ENCODE data around the gene GLT1D1.
"Not testable (repeated sequence)": the region's sequence is repeated elsewhere in the genome, so short reads cannot be mapped to it uniquely, and the experiment has no call there.

The GLT1D1 gene

GRCh38 chr12:128823916-128824839, 29.1 kb upstream of the GLT1D1 start, which contains the start of gene SLC15A4:
Gene SLC15A4, minus strand, starts transcription at chr12:128823958. Its CDS starts 15 bp downstream, at chr12:128823943.
- H3K4me2 ChIP-seq (ENCODE audit: low read length), result peak within 1 kb of the TSS; percentile 94
- H3K36me3 ChIP-seq (ENCODE audit: insufficient read depth, low read length), result peaks cover 11% of the 10 kb centered on the region
- no peaks in the 10 kb centered on the region for H3K9me3 ChIP-seq (replicated peaks; ENCODE audit: low read length)
- H3K9ac ChIP-seq (ENCODE audit: low read depth, low read length), result peak within 1 kb of the TSS; percentile 94
- no peaks in the 10 kb centered on the region for H3K27me3 ChIP-seq (ENCODE audit: control insufficient read depth, insufficient read depth, low read length)
- H3K4me3 ChIP-seq (ENCODE audit: low read length), result peak within 1 kb of the TSS; percentile 93
- peaks cover 37% of the 10 kb centered on the region for H3K4me1 ChIP-seq (ENCODE audit: control insufficient read depth, insufficient read depth, low read length)

- no peaks in the 10 kb centered on the region for H3K27me3 ChIP-seq (ENCODE audit: control insufficient read depth, insufficient read depth, low read length)
These were observed 27.4 kb upstream of the GLT1D1 start for GRCh38 chr12:128825835-128826234.

GRCh38 chr12:128827724-128828123, 25.6 kb upstream of the GLT1D1 start:
- no peaks in the 10 kb centered on the region for H3K36me3 ChIP-seq (ENCODE audit: insufficient read depth, low read length)
- peaks cover 14% of the 10 kb centered on the region for H3K4me1 ChIP-seq (ENCODE audit: control insufficient read depth, insufficient read depth, low read length)
- no peaks in the 10 kb centered on the region for H3K27me3 ChIP-seq (ENCODE audit: control insufficient read depth, insufficient read depth, low read length)
- H3K4me2 ChIP-seq (ENCODE audit: low read length), result no peak overlapping the region
- no peaks in the 10 kb centered on the region for H3K9me3 ChIP-seq (replicated peaks; ENCODE audit: low read length)
- no peak overlapping the region for H3K4me3 ChIP-seq (ENCODE audit: low read length)
- H3K9ac ChIP-seq (ENCODE audit: low read depth, low read length), result no peak overlapping the region

More at GRCh38 chr12:128825835-128826234, 27.4 kb upstream of the GLT1D1 start:
- H3K9me3 ChIP-seq (replicated peaks; ENCODE audit: low read length), result no peaks in the 10 kb centered on the region
- H3K4me1 ChIP-seq (ENCODE audit: control insufficient read depth, insufficient read depth, low read length), result peaks cover 27% of the 10 kb centered on the region
- no peak overlapping the region for H3K4me3 ChIP-seq (ENCODE audit: low read length)
- no peak overlapping the region for H3K9ac ChIP-seq (ENCODE audit: low read depth, low read length)
- H3K36me3 ChIP-seq (ENCODE audit: insufficient read depth, low read length), result peaks cover 7% of the 10 kb centered on the region
- H3K4me2 ChIP-seq (ENCODE audit: low read length), result no peak overlapping the region

GRCh38 chr12:128829861-128830504, 23.3 kb upstream of the GLT1D1 start:
- no peak overlapping the region for H3K4me3 ChIP-seq (ENCODE audit: low read length)
- H3K4me1 ChIP-seq (ENCODE audit: control insufficient read depth, insufficient read depth, low read length), result peaks cover 7% of the 10 kb centered on the region
- H3K27me3 ChIP-seq (ENCODE audit: control insufficient read depth, insufficient read depth, low read length), result no peaks in the 10 kb centered on the region
- H3K4me2 ChIP-seq (ENCODE audit: low read length), result peak overlapping the region; percentile 4
- no peaks in the 10 kb centered on the region for H3K9me3 ChIP-seq (replicated peaks; ENCODE audit: low read length)
- no peak overlapping the region for H3K9ac ChIP-seq (ENCODE audit: low read depth, low read length)
- no peaks in the 10 kb centered on the region for H3K36me3 ChIP-seq (ENCODE audit: insufficient read depth, low read length)

- Histone ChIP-seq H3K36me3 (ENCODE audit: insufficient read depth, low read length) (no peaks in the 10 kb centered on the region), H3K4me1 (ENCODE audit: control insufficient read depth, insufficient read depth, low read length) (peaks cover 7% of the 10 kb centered on the region), H3K9ac (ENCODE audit: low read depth, low read length) (no peak overlapping the region), H3K27me3 (ENCODE audit: control insufficient read depth, insufficient read depth, low read length) (no peaks in the 10 kb centered on the region), H3K9me3 (replicated peaks; ENCODE audit: low read length) (no peaks in the 10 kb centered on the region), H3K4me2 (ENCODE audit: low read length) (no peak overlapping the region), H3K4me3 (ENCODE audit: low read length) (no peak overlapping the region)
These were observed 22.8 kb upstream of the GLT1D1 start for GRCh38 chr12:128830505-128830893.

- Histone ChIP-seq H3K9ac (ENCODE audit: low read depth, low read length) (no peak overlapping the region), H3K4me1 (ENCODE audit: control insufficient read depth, insufficient read depth, low read length) (peaks cover 7% of the 10 kb centered on the region), H3K4me2 (ENCODE audit: low read length) (no peak overlapping the region), H3K27me3 (ENCODE audit: control insufficient read depth, insufficient read depth, low read length) (no peaks in the 10 kb centered on the region), H3K9me3 (replicated peaks; ENCODE audit: low read length) (no peaks in the 10 kb centered on the region), H3K36me3 (ENCODE audit: insufficient read depth, low read length) (no peaks in the 10 kb centered on the region), H3K4me3 (ENCODE audit: low read length) (no peak overlapping the region)
These were observed 19.9 kb upstream of the GLT1D1 start for GRCh38 chr12:128833418-128833817.

GRCh38 chr12:128839885-128840284, 13.4 kb upstream of the GLT1D1 start:
- not testable (repeated sequence) for H3K4me2 ChIP-seq (ENCODE audit: low read length); H3K4me1 ChIP-seq (ENCODE audit: control insufficient read depth, insufficient read depth, low read length); H3K27me3 ChIP-seq (ENCODE audit: control insufficient read depth, insufficient read depth, low read length); H3K36me3 ChIP-seq (ENCODE audit: insufficient read depth, low read length); H3K9ac ChIP-seq (ENCODE audit: low read depth, low read length); H3K9me3 ChIP-seq (replicated peaks; ENCODE audit: low read length); H3K4me3 ChIP-seq (ENCODE audit: low read length)

- no peak overlapping the region for H3K9ac ChIP-seq (ENCODE audit: low read depth, low read length)
- H3K27me3 ChIP-seq (ENCODE audit: control insufficient read depth, insufficient read depth, low read length), result no peaks in the 10 kb centered on the region
- H3K36me3 ChIP-seq (ENCODE audit: insufficient read depth, low read length), result no peaks in the 10 kb centered on the region
- no peaks in the 10 kb centered on the region for H3K4me1 ChIP-seq (ENCODE audit: control insufficient read depth, insufficient read depth, low read length)
- H3K9me3 ChIP-seq (replicated peaks; ENCODE audit: low read length), result no peaks in the 10 kb centered on the region
- H3K4me3 ChIP-seq (ENCODE audit: low read length), result no peak overlapping the region
- H3K4me2 ChIP-seq (ENCODE audit: low read length), result no peak overlapping the region
These were observed 12.3 kb upstream of the GLT1D1 start for GRCh38 chr12:128840862-128841468.

- Histone ChIP-seq H3K9ac (ENCODE audit: low read depth, low read length) (no peak overlapping the region), H3K36me3 (ENCODE audit: insufficient read depth, low read length) (no peaks in the 10 kb centered on the region), H3K4me3 (ENCODE audit: low read length) (no peak overlapping the region), H3K4me1 (ENCODE audit: control insufficient read depth, insufficient read depth, low read length) (no peaks in the 10 kb centered on the region), H3K9me3 (replicated peaks; ENCODE audit: low read length) (no peaks in the 10 kb centered on the region), H3K4me2 (ENCODE audit: low read length) (no peak overlapping the region), H3K27me3 (ENCODE audit: control insufficient read depth, insufficient read depth, low read length) (no peaks in the 10 kb centered on the region)
These were observed 10.7 kb upstream of the GLT1D1 start for GRCh38 chr12:128842579-128842978.

GRCh38 chr12:128843538-128843937, 9.7 kb upstream of the GLT1D1 start:
- Histone ChIP-seq H3K4me1 (ENCODE audit: control insufficient read depth, insufficient read depth, low read length) (no peaks in the 10 kb centered on the region), H3K4me2 (ENCODE audit: low read length) (no peak overlapping the region), H3K9ac (ENCODE audit: low read depth, low read length) (no peak overlapping the region), H3K36me3 (ENCODE audit: insufficient read depth, low read length) (no peaks in the 10 kb centered on the region), H3K27me3 (ENCODE audit: control insufficient read depth, insufficient read depth, low read length) (no peaks in the 10 kb centered on the region), H3K4me3 (ENCODE audit: low read length) (no peak overlapping the region), H3K9me3 (replicated peaks; ENCODE audit: low read length) (no peaks in the 10 kb centered on the region)

- Histone ChIP-seq H3K27me3 (ENCODE audit: control insufficient read depth, insufficient read depth, low read length) (no peaks in the 10 kb centered on the region), H3K4me1 (ENCODE audit: control insufficient read depth, insufficient read depth, low read length) (no peaks in the 10 kb centered on the region), H3K4me2 (ENCODE audit: low read length) (no peak overlapping the region), H3K9me3 (replicated peaks; ENCODE audit: low read length) (no peaks in the 10 kb centered on the region), H3K4me3 (ENCODE audit: low read length) (no peak overlapping the region), H3K36me3 (ENCODE audit: insufficient read depth, low read length) (no peaks in the 10 kb centered on the region), H3K9ac (ENCODE audit: low read depth, low read length) (no peak overlapping the region)
These were observed 9.1 kb upstream of the GLT1D1 start for GRCh38 chr12:128844031-128844635.

Data from skeletal muscle satellite cell (primary cell).